A549 (cell line): ENCODE data around the gene PPP4C. TPM values are rescaled to one million over a fixed set of nuclear protein-coding genes. Genes with fewer than 3 reads are reported as not detected.

Source experiments
- ATAC-seq, 2 experiments: fragments of 200-7000 bp in 1 of 2; fragments of >200 bp in 1 of 2; cut with Nextera tagmentation in 1 of 2; cut with Tn5 transposase in 1 of 2; 3 replicates each; pipeline versions ENCODE4 v1.8.0 to v1.9.1; 2018 to 2020; ENCODE audit warnings: mild to moderate bottlenecking in 1 of 2, moderate library complexity in 1 of 2
- CTCF ChIA-PET: fragments of 300-600 bp; sonication (Branson Sonifier 250); formaldehyde crosslinking; extraction: SDS; loops from one replicate; lab custom pipeline; 2021; ENCODE audit warnings: antibody characterized with exemption, inconsistent platforms; lab: Yijun Ruan, JAX
- POLR2A ChIA-PET: fragments of 350-600 bp; formaldehyde crosslinking; extraction: SDS; loops from one replicate; lab custom pipeline; 2021; ENCODE audit warnings: antibody characterized with exemption, inconsistent platforms; lab: Yijun Ruan, JAX
- DNase-seq, 2 experiments: peaks; one replicate each; pipeline versions ENCODE4 v3.0.0 to v3.0.0-alpha.2; 2011 to 2016; ENCODE audit warnings: low read depth in 1 of 2, low spot score in 1 of 2
- FAIRE-seq: peaks from 2 replicates; lab custom pipeline; 2011; peaks lifted over from hg19 to GRCh38; lab: Jason Lieb, UNC
- H3K27ac ChIP-seq, 2 experiments: fragments of >200 bp; sonication (Bioruptor Twin); formaldehyde crosslinking; 3 replicates each; pipeline ENCODE4 v1.5.1; 2016 to 2017
- H3K4me1 ChIP-seq: fragments of >200 bp; sonication (Bioruptor Twin); formaldehyde crosslinking; 3 replicates; pipeline ENCODE4 v1.6.1; 2016
- H3K4me2 ChIP-seq: fragments of >200 bp; sonication (Bioruptor Twin); formaldehyde crosslinking; 3 replicates; pipeline ENCODE4 v1.6.1; 2016
- H3K4me3 ChIP-seq: fragments of >200 bp; sonication (Bioruptor Twin); formaldehyde crosslinking; 3 replicates; pipeline ENCODE4 v1.5.1; 2016
- H3K9me3 ChIP-seq: fragments of >200 bp; sonication (Bioruptor Twin); formaldehyde crosslinking; 3 replicates; pipeline ENCODE4 v1.6.1; 2016
- CBX2 ChIP-seq: fragments of 200-600 bp; sonication (generic); IDR thresholded peaks from 2 replicates; pipeline ENCODE4 v1.6.1; 2016; ENCODE audit warnings: low read depth, mild to moderate bottlenecking, borderline replicate concordance
- CHD2 ChIP-seq: fragments of 150-350 bp; IDR thresholded peaks from 2 replicates; pipeline ENCODE4 v1.6.1; 2014; ENCODE audit warnings: low read length; ENCODE audit not compliant: partially characterized antibody
- EHF ChIP-seq: fragments of 250-450 bp; sonication (Bioruptor Pico); IDR thresholded peaks from 2 replicates; pipeline ENCODE4 v1.5.0; 2020; ENCODE audit warnings: mild to moderate bottlenecking
- EHMT2 ChIP-seq: fragments of 200-600 bp; sonication (generic); IDR thresholded peaks from 2 replicates; pipeline ENCODE4 v1.6.1; 2016; ENCODE audit warnings: antibody characterized with exemption, low read depth, mild to moderate bottlenecking, moderate library complexity
- FOSB ChIP-seq: fragments of 250-450 bp; sonication (Bioruptor Pico); IDR thresholded peaks from 2 replicates; pipeline ENCODE4 v1.5.0; 2020; ENCODE audit warnings: mild to moderate bottlenecking, moderate library complexity
- FOSL2 ChIP-seq, 2 experiments: fragments of 450-650 bp in 1 of 2; fragments of >200 bp in 1 of 2; sonication (Bioruptor Twin) in 1 of 2; formaldehyde crosslinking; IDR thresholded peaks; 2 replicates each; pipeline versions ENCODE4 v1.5.0 to v1.6.1; 2016 to 2020; ENCODE audit warnings: mild to moderate bottlenecking in 1 of 2, moderate library complexity in 1 of 2
- GATA3 ChIP-seq: IDR thresholded peaks from 2 replicates; pipeline ENCODE4 v1.6.1; 2012; ENCODE audit warnings: borderline replicate concordance
- HDAC2 ChIP-seq: fragments of 200-600 bp; sonication (generic); IDR thresholded peaks from 2 replicates; pipeline ENCODE4 v1.6.1; 2016
- HEYL ChIP-seq: fragments of 250-450 bp; sonication (Bioruptor Pico); IDR thresholded peaks from 2 replicates; pipeline ENCODE4 v1.8.0; 2021; ENCODE audit warnings: mild to moderate bottlenecking, moderate library complexity
- HOXB13 ChIP-seq: fragments of 250-450 bp; sonication (Bioruptor Pico); IDR thresholded peaks from 2 replicates; pipeline ENCODE4 v1.5.0; 2020; ENCODE audit warnings: low read depth, mild to moderate bottlenecking, moderate library complexity
- HOXB5 ChIP-seq: fragments of 250-450 bp; sonication (Bioruptor Pico); IDR thresholded peaks from 2 replicates; pipeline ENCODE4 v1.5.0; 2020; ENCODE audit warnings: mild to moderate bottlenecking, moderate library complexity
- JUN ChIP-seq, 2 experiments: fragments of >200 bp; sonication (Bioruptor Twin); formaldehyde crosslinking; IDR thresholded peaks; 2 replicates in 1 of 2; 3 replicates in 1 of 2; pipeline ENCODE4 v1.6.1; 2016 to 2017
- JUNB ChIP-seq: fragments of >200 bp; sonication (Bioruptor Twin); formaldehyde crosslinking; IDR thresholded peaks from 2 replicates; pipeline ENCODE4 v1.6.1; 2016
- NR3C1 ChIP-seq: fragments of >200 bp; sonication (Bioruptor Twin); formaldehyde crosslinking; IDR thresholded peaks from 3 replicates; pipeline ENCODE4 v1.6.1; 2017
- PHF8 ChIP-seq: fragments of 200-600 bp; sonication (generic); IDR thresholded peaks from 2 replicates; pipeline ENCODE4 v1.6.1; 2016; ENCODE audit warnings: low read depth, mild to moderate bottlenecking, antibody characterized with exemption, moderate library complexity, borderline replicate concordance
- RAD21 ChIP-seq, 2 experiments: fragments of >200 bp in 1 of 2; sonication (Bioruptor Twin) in 1 of 2; formaldehyde crosslinking in 1 of 2; IDR thresholded peaks in 1 of 2; conservative IDR thresholded peaks in 1 of 2; 2 replicates in 1 of 2; 3 replicates in 1 of 2; pipeline ENCODE4 v1.6.1; 2012 to 2018; ENCODE audit warnings: inconsistent platforms in 1 of 2
- RCOR1 ChIP-seq: fragments of 150-350 bp; IDR thresholded peaks from 2 replicates; pipeline ENCODE4 v1.6.1; 2014; ENCODE audit warnings: antibody characterized with exemption, low read length, low read depth
- RFX5 ChIP-seq: fragments of 450-650 bp; IDR thresholded peaks from 2 replicates; pipeline ENCODE4 v1.7.1; 2014; ENCODE audit warnings: antibody characterized with exemption, mild to moderate bottlenecking, moderate library complexity
- SREBF2 ChIP-seq: fragments of 450-650 bp; IDR thresholded peaks from 2 replicates; pipeline ENCODE4 v1.6.1; 2014; ENCODE audit warnings: mild to moderate bottlenecking, moderate library complexity
- ZC3H11A ChIP-seq: fragments of 450-650 bp; IDR thresholded peaks from 2 replicates; pipeline ENCODE4 v1.6.1; 2014; ENCODE audit warnings: antibody characterized with exemption, mild to moderate bottlenecking
- WGBS: methylation state at CpG from one replicate; pipeline ENCODE4 v1.1.6; 2017; ENCODE audit errors: missing lambda C conversion rate; 5-methylcytosine and 5-hydroxymethylcytosine counted together
- polyA plus RNA-seq, 4 experiments: library from polyadenylated mRNA; depleted of rRNA in 3 of 4; stranded (reverse); fragments of >200 nt; fragmentation: RNase III in 1 of 4; extraction: RNeasy Plus Mini Kit Qiagen cat#74134 plus additional on column Dnase treatment in 1 of 4; gene quantifications; 2 replicates in 3 of 4; 3 replicates in 1 of 4; pipeline ENCODE4 v1.2.3, GENCODE V29; 2011 to 2017
- TF ChIP-seq, protein P1 (sequence below): IDR thresholded peaks from 2 replicates; pipeline ENCODE4 v1.6.1; 2012; ENCODE audit warnings: low read depth, borderline replicate concordance
- TF ChIP-seq, protein P2 (sequence below): fragments of >200 bp; sonication (Bioruptor Twin); formaldehyde crosslinking; IDR thresholded peaks from 3 replicates; pipeline ENCODE4 v1.6.1; 2016
- TF ChIP-seq, protein P3 (sequence below): fragments of >200 bp; sonication (Bioruptor Twin); formaldehyde crosslinking; IDR thresholded peaks from 3 replicates; pipeline ENCODE4 v1.5.1; 2016
- TF ChIP-seq, protein P4 (sequence below): fragments of 200-600 bp; sonication (generic); IDR thresholded peaks from 2 replicates; pipeline ENCODE4 v1.6.1; 2016; ENCODE audit warnings: antibody characterized with exemption, mild to moderate bottlenecking, moderate library complexity
- TF ChIP-seq, protein P5 (sequence below): fragments of 250-450 bp; sonication (Bioruptor Pico); IDR thresholded peaks from 2 replicates; pipeline ENCODE4 v1.5.0; 2021; ENCODE audit warnings: mild to moderate bottlenecking, moderate library complexity, borderline replicate concordance

PPP4C gene
- polyA plus RNA-seq, 2 of the 4 experiments (the other 2 are of a cell fraction), result 102 to 115 TPM

DNA sequence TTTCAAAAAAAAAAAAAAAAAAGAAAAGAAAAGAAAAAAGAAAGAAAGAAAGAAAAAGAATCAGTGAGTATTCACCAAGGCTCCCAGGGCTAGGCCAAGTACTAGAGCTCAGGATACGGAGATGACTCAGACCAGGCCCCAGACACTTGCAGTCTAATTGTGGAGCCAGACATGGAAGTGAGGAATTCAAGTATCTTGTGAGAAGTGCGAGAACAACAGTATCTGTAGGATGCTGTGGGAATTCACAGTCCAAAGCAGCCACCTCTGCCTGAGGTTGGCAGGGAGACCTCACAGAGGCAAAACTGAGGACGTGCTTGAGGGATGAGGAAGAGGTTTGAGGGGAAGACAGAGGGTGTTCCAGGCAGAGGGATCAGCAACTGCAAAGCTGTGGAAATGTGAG lies 24.3 kb upstream of the PPP4C start:
- TF ChIP-seq FOSB (CRISPR knock-in tag) (no peak), HOXB13 (no peak), CHD2 (no peak), NR3C1 (no peak), CBX2 (no peak)
- TF ChIP-seq, protein P1, sequence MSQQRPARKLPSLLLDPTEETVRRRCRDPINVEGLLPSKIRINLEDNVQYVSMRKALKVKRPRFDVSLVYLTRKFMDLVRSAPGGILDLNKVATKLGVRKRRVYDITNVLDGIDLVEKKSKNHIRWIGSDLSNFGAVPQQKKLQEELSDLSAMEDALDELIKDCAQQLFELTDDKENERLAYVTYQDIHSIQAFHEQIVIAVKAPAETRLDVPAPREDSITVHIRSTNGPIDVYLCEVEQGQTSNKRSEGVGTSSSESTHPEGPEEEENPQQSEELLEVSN, result no peak
- TF ChIP-seq, protein P2, sequence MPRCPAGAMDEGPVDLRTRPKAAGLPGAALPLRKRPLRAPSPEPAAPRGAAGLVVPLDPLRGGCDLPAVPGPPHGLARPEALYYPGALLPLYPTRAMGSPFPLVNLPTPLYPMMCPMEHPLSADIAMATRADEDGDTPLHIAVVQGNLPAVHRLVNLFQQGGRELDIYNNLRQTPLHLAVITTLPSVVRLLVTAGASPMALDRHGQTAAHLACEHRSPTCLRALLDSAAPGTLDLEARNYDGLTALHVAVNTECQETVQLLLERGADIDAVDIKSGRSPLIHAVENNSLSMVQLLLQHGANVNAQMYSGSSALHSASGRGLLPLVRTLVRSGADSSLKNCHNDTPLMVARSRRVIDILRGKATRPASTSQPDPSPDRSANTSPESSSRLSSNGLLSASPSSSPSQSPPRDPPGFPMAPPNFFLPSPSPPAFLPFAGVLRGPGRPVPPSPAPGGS, result no peak
- ChIA-PET CTCF (interaction anchor here (0.5 to 2.1 kb wide), 5 partner anchors 9 to 306 kb away, joined by 3 to 10 read pairs (median 4); no protein-coding TSS in a partner anchor), POLR2A (no interaction called here)
- 81% methylated on average over 3 of the region's 3 CpGs for WGBS
- no peaks in the 10 kb centered on the region for H3K9me3 ChIP-seq
- no peak for ATAC-seq
- H3K27ac ChIP-seq, result no peak overlapping the region
- no peak for FAIRE-seq
- H3K4me3 ChIP-seq, result no peak overlapping the region
- H3K4me1 ChIP-seq, result peaks cover 22% of the 10 kb centered on the region
- DNase-seq, result no peak
- H3K4me2 ChIP-seq, result no peak overlapping the region

DNA sequence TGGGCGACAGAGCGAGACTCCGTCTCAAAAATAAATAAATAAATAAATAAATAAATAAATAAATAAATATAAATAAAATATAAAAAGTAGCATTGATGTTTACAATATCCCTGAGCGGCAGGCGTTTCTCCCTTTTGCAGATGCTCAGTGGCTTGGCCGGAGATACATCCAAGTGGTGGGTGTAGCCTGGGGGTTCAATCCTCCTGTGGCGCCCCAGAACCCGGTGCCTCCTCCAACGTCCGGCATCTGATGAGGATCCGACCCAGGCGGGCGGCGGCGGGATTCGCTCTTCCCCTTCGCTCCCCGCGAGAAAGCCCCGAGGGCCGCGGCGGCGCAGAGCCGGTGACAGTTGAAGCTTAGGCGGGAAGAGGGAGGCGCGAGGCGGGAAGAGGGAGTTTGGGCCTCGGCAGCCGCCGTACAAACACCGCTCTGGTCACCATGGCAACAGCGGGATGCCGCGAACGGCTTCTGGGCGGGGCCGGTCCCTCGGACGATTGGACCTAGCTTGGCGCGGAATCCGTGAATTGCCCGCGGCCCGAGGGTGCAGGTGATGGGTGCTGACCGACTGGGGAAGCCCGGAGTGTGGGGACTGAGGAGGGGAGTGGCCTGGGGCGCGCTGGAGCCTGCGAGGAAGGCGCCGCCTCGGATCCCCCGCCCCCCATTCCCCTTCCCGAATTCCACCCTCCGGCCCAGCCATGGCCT lies 23.0 kb upstream of the PPP4C start:
- H3K27ac ChIP-seq, result peak overlapping the region; percentile 69 to 88
- peak; percentile 74 to 81 for ATAC-seq
- ChIA-PET CTCF (interaction anchor here (0.8 to 4.6 kb wide), 6 partner anchors 9 to 262 kb away, joined by 3 to 44 read pairs (median 6); partner anchors contain the start of genes ALDOA, KIF22 and TBX6), POLR2A (interaction anchor here (1.0 to 4.6 kb wide), 2 partner anchors 13 to 39 kb away, joined by 3 to 51 read pairs; partner anchors contain the start of gene ALDOA)
- H3K4me1 ChIP-seq, result peaks cover 22% of the 10 kb centered on the region
- 5% methylated on average over 52 of the region's 58 CpGs for WGBS
- DNase-seq, result peak; percentile 94
- H3K9me3 ChIP-seq, result no peaks in the 10 kb centered on the region
- peak overlapping the region; percentile 96 for H3K4me2 ChIP-seq
- no peak for FAIRE-seq
- H3K4me3 ChIP-seq, result peak overlapping the region; percentile 81
- TF ChIP-seq, protein P1, result peak; percentile 100
- TF ChIP-seq NR3C1, result no peak
- TF ChIP-seq HDAC2, result no peak
- TF ChIP-seq HOXB5 (CRISPR knock-in tag), result peak; percentile 66
- no peak for TF ChIP-seq RAD21 (conservative IDR thresholded peaks at IDR 0.05 in 1 of 2, IDR thresholded peaks at IDR 0.05 in 1 of 2)
- TF ChIP-seq JUN (IDR thresholded peaks at IDR 0.05), result peak in 1 of 2 experiments; percentile 45; a peak in 1 of 5 replicates
- TF ChIP-seq ZC3H11A, result peak; percentile 64
- no peak for TF ChIP-seq PHF8
- TF ChIP-seq, protein P3, sequence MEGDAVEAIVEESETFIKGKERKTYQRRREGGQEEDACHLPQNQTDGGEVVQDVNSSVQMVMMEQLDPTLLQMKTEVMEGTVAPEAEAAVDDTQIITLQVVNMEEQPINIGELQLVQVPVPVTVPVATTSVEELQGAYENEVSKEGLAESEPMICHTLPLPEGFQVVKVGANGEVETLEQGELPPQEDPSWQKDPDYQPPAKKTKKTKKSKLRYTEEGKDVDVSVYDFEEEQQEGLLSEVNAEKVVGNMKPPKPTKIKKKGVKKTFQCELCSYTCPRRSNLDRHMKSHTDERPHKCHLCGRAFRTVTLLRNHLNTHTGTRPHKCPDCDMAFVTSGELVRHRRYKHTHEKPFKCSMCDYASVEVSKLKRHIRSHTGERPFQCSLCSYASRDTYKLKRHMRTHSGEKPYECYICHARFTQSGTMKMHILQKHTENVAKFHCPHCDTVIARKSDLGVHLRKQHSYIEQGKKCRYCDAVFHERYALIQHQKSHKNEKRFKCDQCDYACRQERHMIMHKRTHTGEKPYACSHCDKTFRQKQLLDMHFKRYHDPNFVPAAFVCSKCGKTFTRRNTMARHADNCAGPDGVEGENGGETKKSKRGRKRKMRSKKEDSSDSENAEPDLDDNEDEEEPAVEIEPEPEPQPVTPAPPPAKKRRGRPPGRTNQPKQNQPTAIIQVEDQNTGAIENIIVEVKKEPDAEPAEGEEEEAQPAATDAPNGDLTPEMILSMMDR, result no peak
- peak; percentile 57 for TF ChIP-seq CHD2
- TF ChIP-seq, protein P4, sequence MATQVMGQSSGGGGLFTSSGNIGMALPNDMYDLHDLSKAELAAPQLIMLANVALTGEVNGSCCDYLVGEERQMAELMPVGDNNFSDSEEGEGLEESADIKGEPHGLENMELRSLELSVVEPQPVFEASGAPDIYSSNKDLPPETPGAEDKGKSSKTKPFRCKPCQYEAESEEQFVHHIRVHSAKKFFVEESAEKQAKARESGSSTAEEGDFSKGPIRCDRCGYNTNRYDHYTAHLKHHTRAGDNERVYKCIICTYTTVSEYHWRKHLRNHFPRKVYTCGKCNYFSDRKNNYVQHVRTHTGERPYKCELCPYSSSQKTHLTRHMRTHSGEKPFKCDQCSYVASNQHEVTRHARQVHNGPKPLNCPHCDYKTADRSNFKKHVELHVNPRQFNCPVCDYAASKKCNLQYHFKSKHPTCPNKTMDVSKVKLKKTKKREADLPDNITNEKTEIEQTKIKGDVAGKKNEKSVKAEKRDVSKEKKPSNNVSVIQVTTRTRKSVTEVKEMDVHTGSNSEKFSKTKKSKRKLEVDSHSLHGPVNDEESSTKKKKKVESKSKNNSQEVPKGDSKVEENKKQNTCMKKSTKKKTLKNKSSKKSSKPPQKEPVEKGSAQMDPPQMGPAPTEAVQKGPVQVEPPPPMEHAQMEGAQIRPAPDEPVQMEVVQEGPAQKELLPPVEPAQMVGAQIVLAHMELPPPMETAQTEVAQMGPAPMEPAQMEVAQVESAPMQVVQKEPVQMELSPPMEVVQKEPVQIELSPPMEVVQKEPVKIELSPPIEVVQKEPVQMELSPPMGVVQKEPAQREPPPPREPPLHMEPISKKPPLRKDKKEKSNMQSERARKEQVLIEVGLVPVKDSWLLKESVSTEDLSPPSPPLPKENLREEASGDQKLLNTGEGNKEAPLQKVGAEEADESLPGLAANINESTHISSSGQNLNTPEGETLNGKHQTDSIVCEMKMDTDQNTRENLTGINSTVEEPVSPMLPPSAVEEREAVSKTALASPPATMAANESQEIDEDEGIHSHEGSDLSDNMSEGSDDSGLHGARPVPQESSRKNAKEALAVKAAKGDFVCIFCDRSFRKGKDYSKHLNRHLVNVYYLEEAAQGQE, result peak; percentile 40
- no peak for TF ChIP-seq JUNB
- TF ChIP-seq, protein P5, sequence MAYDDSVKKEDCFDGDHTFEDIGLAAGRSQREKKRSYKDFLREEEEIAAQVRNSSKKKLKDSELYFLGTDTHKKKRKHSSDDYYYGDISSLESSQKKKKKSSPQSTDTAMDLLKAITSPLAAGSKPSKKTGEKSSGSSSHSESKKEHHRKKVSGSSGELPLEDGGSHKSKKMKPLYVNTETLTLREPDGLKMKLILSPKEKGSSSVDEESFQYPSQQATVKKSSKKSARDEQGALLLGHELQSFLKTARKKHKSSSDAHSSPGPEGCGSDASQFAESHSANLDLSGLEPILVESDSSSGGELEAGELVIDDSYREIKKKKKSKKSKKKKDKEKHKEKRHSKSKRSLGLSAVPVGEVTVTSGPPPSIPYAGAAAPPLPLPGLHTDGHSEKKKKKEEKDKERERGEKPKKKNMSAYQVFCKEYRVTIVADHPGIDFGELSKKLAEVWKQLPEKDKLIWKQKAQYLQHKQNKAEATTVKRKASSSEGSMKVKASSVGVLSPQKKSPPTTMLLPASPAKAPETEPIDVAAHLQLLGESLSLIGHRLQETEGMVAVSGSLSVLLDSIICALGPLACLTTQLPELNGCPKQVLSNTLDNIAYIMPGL (CRISPR knock-in tag), result no peak
- TF ChIP-seq GATA3, result no peak
- TF ChIP-seq EHMT2, result no peak
- TF ChIP-seq RCOR1, result no peak
- TF ChIP-seq SREBF2, result no peak
- no peak for TF ChIP-seq FOSL2 (IDR thresholded peaks at IDR 0.05)
- TF ChIP-seq FOSL2 (CRISPR knock-in tag; IDR thresholded peaks at IDR 0.05), result no peak
- TF ChIP-seq HEYL (CRISPR knock-in tag), result no peak
- peak; percentile 80; the same call in 1 of the 2 replicates for TF ChIP-seq EHF
- TF ChIP-seq RFX5, result peak; percentile 77
